Mucosa of stomach (tissue), 1 donor: ENCODE data around the gene GATA5.

Experiments used
- H3K27me3 ChIP-seq: one replicate; pipeline ENCODE4 v1.7.0; 2013; ENCODE audit warnings: mild to moderate bottlenecking, low read length; ENCODE audit not compliant: control insufficient read depth, insufficient read depth
- H3K36me3 ChIP-seq: one replicate; pipeline ENCODE4 v1.7.0; 2013; ENCODE audit warnings: low read length; ENCODE audit not compliant: control insufficient read depth, insufficient read depth
- H3K4me1 ChIP-seq: one replicate; pipeline ENCODE4 v1.7.0; 2013; ENCODE audit warnings: mild to moderate bottlenecking, low read length; ENCODE audit not compliant: control insufficient read depth, insufficient read depth
- H3K4me3 ChIP-seq: one replicate; pipeline ENCODE4 v1.7.0; 2013; ENCODE audit warnings: low read length
- H3K9ac ChIP-seq: one replicate; pipeline ENCODE4 v1.7.0; 2013; ENCODE audit warnings: mild to moderate bottlenecking, low read length, moderate library complexity
- H3K9me3 ChIP-seq: one replicate; pipeline ENCODE4 v1.7.0; 2013; ENCODE audit warnings: mild to moderate bottlenecking, low read length, moderate library complexity; ENCODE audit not compliant: control insufficient read depth
- donor health status: Pancreatic carcinoma.

GATA5 gene

DNA sequence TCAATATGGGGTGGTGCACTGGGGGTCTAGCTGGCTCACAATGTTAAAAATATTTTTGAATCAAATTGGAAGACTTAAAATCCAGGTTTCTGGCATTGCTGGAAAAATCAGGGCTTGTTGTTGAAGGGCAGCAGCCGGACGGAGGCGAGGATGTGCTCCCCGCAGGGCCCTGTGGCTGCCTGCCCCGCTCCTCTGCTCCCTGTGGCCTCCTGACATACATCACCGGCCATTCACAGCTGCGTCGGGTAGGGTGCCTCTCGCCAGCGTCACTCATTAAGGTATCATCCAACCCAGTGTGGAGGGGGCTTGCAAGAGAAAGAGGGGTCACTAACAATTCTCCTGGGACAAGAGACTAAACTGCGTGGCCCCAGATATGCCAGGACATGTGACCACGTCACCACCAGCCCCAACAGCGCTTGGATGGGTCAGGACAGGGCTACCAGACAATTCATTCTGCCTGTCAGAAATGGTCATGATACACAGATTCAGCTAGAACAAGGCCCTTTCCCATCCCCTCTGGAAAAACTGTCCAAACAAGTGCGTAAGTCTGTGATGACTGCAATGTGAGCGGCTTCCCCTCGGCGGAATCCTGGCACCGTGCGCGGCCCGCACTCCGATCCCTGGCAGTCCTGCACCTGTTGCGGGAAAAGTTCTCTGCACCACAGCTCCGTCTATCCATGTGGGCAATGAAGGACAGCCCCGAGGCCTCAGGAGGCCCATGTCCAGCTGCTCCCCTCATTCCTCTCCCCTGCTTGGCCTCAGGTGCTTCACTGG lies 12.0 kb downstream of the GATA5 start:
- H3K36me3 ChIP-seq: no peaks in the 10 kb centered on the region
- no peaks in the 10 kb centered on the region for H3K9me3 ChIP-seq
- H3K4me3 ChIP-seq: no peak overlapping the region
- peaks cover 3% of the 10 kb centered on the region for H3K27me3 ChIP-seq
- H3K4me1 ChIP-seq: peaks cover 6% of the 10 kb centered on the region
- H3K9ac ChIP-seq: no peak overlapping the region

DNA sequence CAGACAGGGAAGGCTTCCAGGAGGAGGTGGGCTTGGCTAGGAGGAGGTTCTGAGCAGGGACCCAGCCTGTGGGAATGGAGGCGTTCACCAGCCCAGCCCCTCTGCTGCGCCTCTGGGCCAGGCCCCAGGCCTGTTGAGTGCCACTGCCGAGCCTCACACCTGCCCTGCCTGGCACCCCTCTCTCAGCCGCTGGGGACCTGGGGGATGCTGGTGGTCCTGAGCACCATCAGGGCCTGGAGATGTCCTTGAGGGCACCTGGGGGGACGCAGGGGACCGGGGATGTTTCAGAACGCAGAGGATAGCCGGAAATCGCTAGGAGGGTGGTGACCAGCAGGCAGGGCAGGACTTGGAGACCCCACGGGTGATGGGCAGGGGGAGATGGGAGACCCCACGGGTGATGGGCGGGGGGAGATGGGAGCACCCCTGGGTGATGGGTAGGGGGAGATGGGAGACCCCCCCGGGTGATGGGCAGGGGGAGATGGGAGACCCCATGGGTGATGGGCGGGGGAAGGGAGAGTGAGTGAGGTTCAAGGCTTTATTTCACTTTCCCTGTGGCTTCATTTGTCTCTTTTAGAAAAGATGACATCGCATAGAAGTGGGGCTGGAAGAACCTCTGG lies 12.7 kb downstream of the GATA5 start:
- Histone ChIP-seq H3K9ac (no peak overlapping the region), H3K27me3 (peaks cover 3% of the 10 kb centered on the region), H3K4me1 (peaks cover 6% of the 10 kb centered on the region), H3K4me3 (no peak overlapping the region), H3K9me3 (no peaks in the 10 kb centered on the region), H3K36me3 (no peaks in the 10 kb centered on the region)

GRCh38 chr20:62461834-62462233 lies 14.0 kb downstream of the GATA5 start:
- no peaks in the 10 kb centered on the region for H3K36me3 ChIP-seq
- no peak overlapping the region for H3K4me3 ChIP-seq
- peaks cover 6% of the 10 kb centered on the region for H3K4me1 ChIP-seq
- H3K9me3 ChIP-seq: no peaks in the 10 kb centered on the region
- peaks cover 9% of the 10 kb centered on the region for H3K27me3 ChIP-seq
- H3K9ac ChIP-seq: no peak overlapping the region

- Histone ChIP-seq H3K9ac (no peak overlapping the region), H3K4me1 (peaks cover 6% of the 10 kb centered on the region), H3K4me3 (no peak overlapping the region), H3K36me3 (no peaks in the 10 kb centered on the region), H3K9me3 (no peaks in the 10 kb centered on the region), H3K27me3 (peaks cover 9% of the 10 kb centered on the region)
Observed at GRCh38 chr20:62461157-62461556, 14.6 kb downstream of the GATA5 start.

- H3K4me1 ChIP-seq: peaks cover 6% of the 10 kb centered on the region
- no peak overlapping the region for H3K9ac ChIP-seq
- no peak overlapping the region for H3K4me3 ChIP-seq
- peaks cover 9% of the 10 kb centered on the region for H3K27me3 ChIP-seq
- no peaks in the 10 kb centered on the region for H3K9me3 ChIP-seq
- no peaks in the 10 kb centered on the region for H3K36me3 ChIP-seq
Observed at GRCh38 chr20:62460678-62461077, 15.1 kb downstream of the GATA5 start.

GRCh38 chr20:62459488-62459887 lies 16.3 kb downstream of the GATA5 start:
- peaks cover 6% of the 10 kb centered on the region for H3K4me1 ChIP-seq
- H3K27me3 ChIP-seq: peaks cover 9% of the 10 kb centered on the region
- H3K9ac ChIP-seq: no peak overlapping the region
- no peak overlapping the region for H3K4me3 ChIP-seq
- no peaks in the 10 kb centered on the region for H3K9me3 ChIP-seq
- H3K36me3 ChIP-seq: no peaks in the 10 kb centered on the region

GRCh38 chr20:62458275-62459251 lies 17.2 kb downstream of the GATA5 start:
- H3K4me1 ChIP-seq: peaks cover 6% of the 10 kb centered on the region
- no peak overlapping the region for H3K9ac ChIP-seq
- no peak overlapping the region for H3K4me3 ChIP-seq
- H3K27me3 ChIP-seq: peaks cover 16% of the 10 kb centered on the region
- H3K9me3 ChIP-seq: no peaks in the 10 kb centered on the region
- no peaks in the 10 kb centered on the region for H3K36me3 ChIP-seq

DNA sequence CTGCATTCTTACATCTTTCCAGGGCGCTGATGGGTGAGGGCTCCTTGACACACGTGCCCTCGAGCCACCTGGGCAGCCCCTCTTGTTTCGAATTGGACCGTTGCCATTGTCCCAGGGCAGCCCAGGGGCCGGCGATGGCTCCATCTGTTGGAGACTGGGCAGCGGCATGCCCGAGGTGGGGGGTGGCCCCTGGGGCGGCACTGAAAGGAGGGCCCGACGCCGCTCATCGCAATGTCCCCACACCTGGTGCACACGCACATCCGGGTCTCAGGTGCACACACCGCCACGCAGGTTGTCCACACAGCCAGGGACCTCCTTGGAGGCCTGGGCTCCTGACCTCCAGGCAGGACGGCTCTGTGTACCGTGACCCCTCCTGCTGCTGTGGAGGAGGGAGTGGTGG lies 18.0 kb downstream of the GATA5 start:
- Histone ChIP-seq H3K36me3 (no peaks in the 10 kb centered on the region), H3K4me3 (no peak overlapping the region), H3K9me3 (no peaks in the 10 kb centered on the region), H3K9ac (no peak overlapping the region), H3K4me1 (peaks cover 8% of the 10 kb centered on the region), H3K27me3 (peaks cover 20% of the 10 kb centered on the region)

DNA sequence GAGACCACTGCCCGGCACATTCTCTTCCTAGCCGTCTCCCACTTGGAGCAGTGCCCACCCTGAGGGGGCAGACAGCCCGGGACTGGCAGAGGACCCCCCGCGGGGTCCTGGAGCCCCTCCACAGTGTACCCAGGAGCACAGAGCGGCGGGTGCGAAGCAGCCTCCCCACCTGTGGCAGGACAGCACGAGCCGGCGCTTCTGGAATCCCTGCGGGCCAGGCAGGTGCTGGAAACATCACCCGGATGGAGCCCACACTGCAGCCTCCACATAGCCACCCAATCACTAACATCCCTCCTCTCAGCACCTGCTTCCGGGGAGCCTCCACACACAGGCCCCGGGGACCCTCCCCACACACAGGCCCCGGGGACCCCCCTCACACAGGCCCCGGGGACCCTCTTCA lies 18.7 kb downstream of the GATA5 start:
- Histone ChIP-seq H3K27me3 (peaks cover 28% of the 10 kb centered on the region), H3K9ac (no peak overlapping the region), H3K36me3 (no peaks in the 10 kb centered on the region), H3K4me1 (peaks cover 11% of the 10 kb centered on the region), H3K4me3 (no peak overlapping the region), H3K9me3 (no peaks in the 10 kb centered on the region)

DNA sequence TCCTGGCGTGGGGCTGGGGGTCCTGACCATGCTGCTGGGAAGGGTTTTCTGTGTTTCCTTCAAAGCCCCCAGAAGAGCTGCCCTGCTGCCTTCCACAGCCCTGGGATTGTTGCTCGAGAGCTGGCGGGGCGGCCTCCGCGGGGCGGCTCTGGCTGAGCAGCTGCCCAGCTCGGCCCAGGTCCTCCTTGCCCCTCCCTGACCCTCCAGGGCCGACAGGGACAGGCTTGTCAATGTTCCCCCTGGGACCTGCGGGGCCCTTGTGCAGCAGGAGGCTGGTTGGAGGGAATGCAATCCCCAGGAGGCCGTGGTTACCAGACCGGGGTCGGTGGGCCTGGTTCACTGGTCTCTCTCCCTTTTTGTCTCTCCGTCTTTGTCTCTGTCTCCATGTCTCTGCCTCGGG lies 19.9 kb downstream of the GATA5 start:
- H3K27me3 ChIP-seq: peaks cover 30% of the 10 kb centered on the region
- no peaks in the 10 kb centered on the region for H3K36me3 ChIP-seq
- no peaks in the 10 kb centered on the region for H3K9me3 ChIP-seq
- no peak overlapping the region for H3K9ac ChIP-seq
- H3K4me3 ChIP-seq: no peak overlapping the region
- H3K4me1 ChIP-seq: peaks cover 10% of the 10 kb centered on the region

DNA sequence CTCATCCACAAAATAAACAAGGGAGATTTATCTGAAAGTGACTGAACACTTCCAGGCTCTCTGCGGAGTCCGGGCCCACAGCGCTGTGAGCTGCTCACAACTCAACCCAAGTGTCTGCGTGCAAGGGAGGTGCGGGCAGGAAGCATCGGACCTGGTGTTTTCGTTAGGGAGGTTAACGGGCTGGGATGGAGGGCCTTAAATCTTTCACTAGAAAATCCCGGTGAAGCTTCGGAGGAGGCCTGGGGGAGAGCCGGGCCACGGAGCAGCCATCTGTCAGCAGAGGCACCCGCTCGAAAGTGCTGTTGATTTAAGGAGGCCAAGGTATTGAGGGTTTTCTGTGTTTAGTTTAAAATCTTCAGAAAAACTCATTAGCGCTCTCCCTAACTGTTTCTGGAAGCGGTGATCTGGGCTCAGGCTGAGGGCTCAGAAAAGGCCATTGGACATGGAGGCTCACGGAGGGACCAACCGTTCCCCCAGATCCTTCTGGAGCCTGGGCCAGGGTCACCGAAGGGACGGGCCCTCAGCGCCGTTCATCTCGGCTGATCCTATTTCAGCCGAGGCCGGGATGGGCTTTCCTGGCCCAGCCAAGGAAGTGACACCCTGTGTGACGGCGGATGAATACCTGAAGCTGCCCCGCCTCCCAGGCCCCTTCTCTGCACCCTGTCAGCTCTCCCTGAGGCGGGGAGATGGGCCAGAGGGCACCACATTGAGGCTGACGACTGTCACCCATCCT lies 20.7 kb downstream of the GATA5 start:
- Histone ChIP-seq H3K9me3 (no peaks in the 10 kb centered on the region), H3K4me3 (no peak overlapping the region), H3K27me3 (peaks cover 34% of the 10 kb centered on the region), H3K36me3 (no peaks in the 10 kb centered on the region), H3K4me1 (peaks cover 5% of the 10 kb centered on the region), H3K9ac (no peak overlapping the region)
